MM.1S (cell line): ENCODE measurements around the gene ATF7IP2.

Experiments used
- EZH2 ChIP-seq: fragments of 300-600 bp; sonication (generic); optimal IDR thresholded peaks from 2 replicates; pipeline ENCODE3; 2017; ENCODE audit warnings: low read depth, mild to moderate bottlenecking, antibody characterized with exemption, low read length, mixed read lengths
- TF ChIP-seq, protein P1 (sequence below): fragments of 300-600 bp; sonication (generic); IDR thresholded peaks from 2 replicates; pipeline ENCODE4 v1.5.1; 2016; ENCODE audit warnings: antibody characterized with exemption, low read length, mixed read lengths

DNA sequence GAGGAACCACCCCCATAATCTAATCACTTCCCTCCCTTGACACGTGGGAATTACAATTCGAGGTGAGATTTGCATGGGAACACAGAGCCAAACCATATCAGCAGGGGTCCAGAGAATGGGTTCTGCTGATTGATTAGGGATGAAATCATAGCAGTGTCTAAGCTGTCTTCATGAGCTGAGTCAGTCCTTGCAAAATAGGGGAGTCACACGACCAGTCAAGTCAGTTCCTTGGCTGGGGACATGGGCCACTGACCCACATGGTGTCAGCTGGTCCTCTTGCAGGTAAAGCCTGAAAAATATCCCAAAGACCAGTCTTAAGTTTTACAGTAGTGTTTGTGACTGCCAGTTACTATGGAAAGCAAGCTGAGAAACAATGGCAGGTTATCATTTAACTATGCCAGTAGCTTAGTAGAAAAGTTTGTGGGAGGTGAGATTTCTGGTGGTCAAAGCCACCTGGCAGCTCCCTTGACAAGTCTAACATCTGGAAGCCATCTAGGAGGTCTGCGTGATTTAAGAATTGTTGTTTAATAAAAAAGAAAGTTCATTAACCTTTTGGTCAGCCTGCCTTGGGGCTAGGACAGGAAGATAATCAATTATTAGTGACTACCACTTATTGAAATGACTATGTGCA, 15.7 kb upstream of the ATF7IP2 start:
- no peak for TF ChIP-seq EZH2
- TF ChIP-seq, protein P1, sequence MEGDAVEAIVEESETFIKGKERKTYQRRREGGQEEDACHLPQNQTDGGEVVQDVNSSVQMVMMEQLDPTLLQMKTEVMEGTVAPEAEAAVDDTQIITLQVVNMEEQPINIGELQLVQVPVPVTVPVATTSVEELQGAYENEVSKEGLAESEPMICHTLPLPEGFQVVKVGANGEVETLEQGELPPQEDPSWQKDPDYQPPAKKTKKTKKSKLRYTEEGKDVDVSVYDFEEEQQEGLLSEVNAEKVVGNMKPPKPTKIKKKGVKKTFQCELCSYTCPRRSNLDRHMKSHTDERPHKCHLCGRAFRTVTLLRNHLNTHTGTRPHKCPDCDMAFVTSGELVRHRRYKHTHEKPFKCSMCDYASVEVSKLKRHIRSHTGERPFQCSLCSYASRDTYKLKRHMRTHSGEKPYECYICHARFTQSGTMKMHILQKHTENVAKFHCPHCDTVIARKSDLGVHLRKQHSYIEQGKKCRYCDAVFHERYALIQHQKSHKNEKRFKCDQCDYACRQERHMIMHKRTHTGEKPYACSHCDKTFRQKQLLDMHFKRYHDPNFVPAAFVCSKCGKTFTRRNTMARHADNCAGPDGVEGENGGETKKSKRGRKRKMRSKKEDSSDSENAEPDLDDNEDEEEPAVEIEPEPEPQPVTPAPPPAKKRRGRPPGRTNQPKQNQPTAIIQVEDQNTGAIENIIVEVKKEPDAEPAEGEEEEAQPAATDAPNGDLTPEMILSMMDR, result no peak
